Natural killer cell (primary cell): ENCODE measurements around the gene SPATC1L. TPM values are rescaled to one million over a fixed set of nuclear protein-coding genes. Genes with fewer than 3 reads are reported as not detected.
A peak's percentile ranks its signal among the peaks of the same experiment; 100 is the strongest.

ENCODE experiments used
- ATAC-seq, 3 donors: fragments of 150-1000 bp in 2 of 3; fragments of 200-7000 bp in 1 of 3; cut with Tn5 transposase; 1 replicate in 1 of 3; 2 replicates in 2 of 3; pipeline ENCODE4 v1.10.0; 2021; ENCODE audit warnings: mild to moderate bottlenecking in 2 of 3, moderate library complexity in 2 of 3
- DNase-seq, 2 donors: peaks; one replicate each; pipeline versions ENCODE4 v3.0.0 to v3.0.0-alpha.2; 2013 to 2021; ENCODE audit warnings: mixed read lengths in 1 of 2
- H3K27ac ChIP-seq: one replicate; pipeline ENCODE4 v1.5.1; 2013; ENCODE audit warnings: mild to moderate bottlenecking, low read length
- H3K27me3 ChIP-seq: one replicate; pipeline ENCODE4 v1.6.1; 2013; ENCODE audit warnings: low read length; ENCODE audit not compliant: control insufficient read depth, insufficient read depth
- H3K36me3 ChIP-seq: one replicate; pipeline ENCODE4 v1.6.1; 2013; ENCODE audit warnings: low read length; ENCODE audit not compliant: control insufficient read depth, insufficient read depth
- H3K4me1 ChIP-seq: one replicate; pipeline ENCODE4 v1.6.1; 2013; ENCODE audit warnings: low read length; ENCODE audit not compliant: control insufficient read depth, insufficient read depth
- H3K4me3 ChIP-seq: one replicate; pipeline ENCODE4 v1.5.1; 2013; ENCODE audit warnings: low read length
- H3K9me3 ChIP-seq: one replicate; pipeline ENCODE4 v1.6.1; 2013; ENCODE audit warnings: low read length; ENCODE audit not compliant: control insufficient read depth, insufficient read depth
- H3K27ac Mint-ChIP-seq, 2 donors: one replicate each; pipeline ENCODE4 v1.8.0; 2022; ENCODE audit warnings: mild to moderate bottlenecking in 2 of 2, mixed read lengths in 2 of 2, moderate library complexity in 1 of 2
- H3K27me3 Mint-ChIP-seq, 2 donors: one replicate each; pipeline ENCODE4 v1.8.0; 2022; ENCODE audit warnings: low read depth in 2 of 2, mixed read lengths in 2 of 2
- H3K36me3 Mint-ChIP-seq: one replicate; pipeline ENCODE4 v1.8.0; 2022; ENCODE audit warnings: mixed read lengths
- H3K4me1 Mint-ChIP-seq, 2 donors: one replicate each; pipeline ENCODE4 v1.8.0; 2022; ENCODE audit warnings: mixed read lengths in 2 of 2
- H3K4me3 Mint-ChIP-seq: one replicate; pipeline ENCODE4 v1.8.0; 2022; ENCODE audit warnings: mild to moderate bottlenecking, moderate library complexity, mixed read lengths
- H3K9me3 Mint-ChIP-seq, 2 donors: one replicate each; pipeline ENCODE4 v1.8.0; 2022; ENCODE audit warnings: mixed read lengths in 2 of 2
- WGBS: methylation state at CpG from one replicate; pipeline ENCODE4 v1.1.7; 2013; ENCODE audit warnings: missing lambda C conversion rate; ENCODE audit not compliant: insufficient coverage; 5-methylcytosine and 5-hydroxymethylcytosine counted together
- intact Hi-C: fragments of 100-400 bp; cut with micrococcal nuclease; formaldehyde crosslinking; loops from one replicate; pipeline ENCODE4 v1.14.2; 2022
- total RNA-seq, 4 donors: library from RNA; stranded (reverse); fragments of 120-200 nt in 1 of 4; gene quantifications; one replicate each; pipeline versions ENCODE4 v1.2.3 to v1.2.4, GENCODE V29; 2013 to 2022
- TF ChIP-seq, protein P1 (sequence below): fragments of 200-600 bp; IDR thresholded peaks from one replicate; pipeline ENCODE4 v1.8.0; 2022; ENCODE audit warnings: antibody characterized with exemption

SPATC1L gene
- total RNA-seq, 3 donors from 2014 or later (not counting 1 experiment from before 2014, with no cell fraction given), result 0.18 to 4.0 (median 2.7) TPM

DNA sequence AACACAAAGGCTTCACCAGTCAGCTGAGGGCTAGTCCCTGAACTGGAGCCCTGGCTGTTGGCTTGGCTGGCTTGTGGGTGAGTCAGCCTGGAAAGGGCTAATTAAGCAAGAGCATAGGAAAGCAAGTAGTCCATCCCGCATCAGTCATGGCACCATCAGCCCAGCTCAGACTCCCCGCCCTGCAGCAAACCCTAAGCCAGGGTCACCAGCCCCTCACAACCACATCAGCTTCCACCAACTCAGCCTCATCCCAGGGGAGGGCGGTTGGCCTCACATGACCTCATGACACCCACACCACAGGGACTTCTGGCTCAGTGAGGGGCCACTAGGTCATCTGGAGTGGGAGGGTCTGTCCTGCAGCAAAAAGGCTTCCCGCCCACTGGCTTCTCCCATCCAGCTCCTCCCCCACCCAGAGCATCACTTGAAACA is 7.0 kb upstream of the SPATC1L start:
- H3K36me3 Mint-ChIP-seq, result no peaks in the 10 kb centered on the region
- H3K4me3 ChIP-seq, result no peak overlapping the region
- no peaks in the 10 kb centered on the region for H3K4me1 ChIP-seq
- no peaks in the 10 kb centered on the region for H3K9me3 Mint-ChIP-seq
- ATAC-seq, result no peak
- intact Hi-C loops, result no loop called here
- WGBS, result 91% methylated on average over 4 of the region's 4 CpGs
- peaks cover 27% of the 10 kb centered on the region for H3K36me3 ChIP-seq
- H3K9me3 ChIP-seq, result no peaks in the 10 kb centered on the region
- H3K27me3 ChIP-seq, result no peaks in the 10 kb centered on the region
- no peak for DNase-seq
- H3K27ac Mint-ChIP-seq, result peak overlapping the region in 1 of 2 donors; percentile 18
- no peak overlapping the region for H3K27ac ChIP-seq
- H3K27me3 Mint-ChIP-seq, result no peaks in the 10 kb centered on the region
- no peaks in the 10 kb centered on the region for H3K4me1 Mint-ChIP-seq
- TF ChIP-seq, protein P1, sequence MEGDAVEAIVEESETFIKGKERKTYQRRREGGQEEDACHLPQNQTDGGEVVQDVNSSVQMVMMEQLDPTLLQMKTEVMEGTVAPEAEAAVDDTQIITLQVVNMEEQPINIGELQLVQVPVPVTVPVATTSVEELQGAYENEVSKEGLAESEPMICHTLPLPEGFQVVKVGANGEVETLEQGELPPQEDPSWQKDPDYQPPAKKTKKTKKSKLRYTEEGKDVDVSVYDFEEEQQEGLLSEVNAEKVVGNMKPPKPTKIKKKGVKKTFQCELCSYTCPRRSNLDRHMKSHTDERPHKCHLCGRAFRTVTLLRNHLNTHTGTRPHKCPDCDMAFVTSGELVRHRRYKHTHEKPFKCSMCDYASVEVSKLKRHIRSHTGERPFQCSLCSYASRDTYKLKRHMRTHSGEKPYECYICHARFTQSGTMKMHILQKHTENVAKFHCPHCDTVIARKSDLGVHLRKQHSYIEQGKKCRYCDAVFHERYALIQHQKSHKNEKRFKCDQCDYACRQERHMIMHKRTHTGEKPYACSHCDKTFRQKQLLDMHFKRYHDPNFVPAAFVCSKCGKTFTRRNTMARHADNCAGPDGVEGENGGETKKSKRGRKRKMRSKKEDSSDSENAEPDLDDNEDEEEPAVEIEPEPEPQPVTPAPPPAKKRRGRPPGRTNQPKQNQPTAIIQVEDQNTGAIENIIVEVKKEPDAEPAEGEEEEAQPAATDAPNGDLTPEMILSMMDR, result no peak
- H3K4me3 Mint-ChIP-seq, result no peak overlapping the region

DNA sequence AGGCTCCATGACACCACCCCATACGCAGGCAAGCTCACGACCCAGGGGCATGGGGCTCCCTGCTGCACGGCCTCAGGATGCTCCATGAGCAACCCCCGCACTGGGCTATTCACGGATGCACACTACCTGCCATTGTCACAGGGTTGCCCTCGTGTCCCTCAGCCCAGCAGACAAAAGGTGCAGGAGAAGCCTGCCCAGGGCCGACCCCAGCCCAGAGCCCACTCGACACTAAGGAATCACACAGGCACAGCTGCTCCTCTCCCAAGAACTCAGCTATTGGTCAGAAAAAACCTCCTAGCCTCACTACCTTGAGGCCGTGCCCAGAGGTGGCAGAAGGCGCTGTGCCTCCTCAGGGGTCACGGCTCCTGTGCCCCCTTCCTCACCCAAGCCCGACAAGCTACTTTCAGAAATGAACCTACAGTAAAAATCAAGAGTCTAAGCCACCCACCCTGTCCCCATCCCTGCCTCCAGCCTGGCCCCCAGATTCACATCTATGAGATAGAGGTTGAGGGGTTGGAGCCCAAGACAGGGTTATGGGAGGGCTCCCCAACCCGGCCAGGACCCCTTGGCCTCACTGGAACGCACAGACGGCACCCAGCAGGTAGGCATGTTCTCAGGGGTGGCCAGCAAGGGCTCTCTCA is 6.4 kb upstream of the SPATC1L start:
- Mint-ChIP-seq H3K9me3 (no peaks in the 10 kb centered on the region), H3K36me3 (no peaks in the 10 kb centered on the region), H3K4me1 (no peaks in the 10 kb centered on the region), H3K4me3 (no peak overlapping the region), H3K27me3 (no peaks in the 10 kb centered on the region), H3K27ac (peak overlapping the region in 1 of 2 donors; percentile 18)
- ATAC-seq (no peak), DNase-seq (no peak)
- intact Hi-C loops, result no loop called here
- H3K4me1 ChIP-seq, result no peaks in the 10 kb centered on the region
- no peaks in the 10 kb centered on the region for H3K27me3 ChIP-seq
- no peaks in the 10 kb centered on the region for H3K9me3 ChIP-seq
- H3K4me3 ChIP-seq, result no peak overlapping the region
- TF ChIP-seq, protein P1, result no peak
- H3K36me3 ChIP-seq, result peaks cover 21% of the 10 kb centered on the region
- 94% methylated on average over 15 of the region's 15 CpGs for WGBS
- no peak overlapping the region for H3K27ac ChIP-seq

DNA sequence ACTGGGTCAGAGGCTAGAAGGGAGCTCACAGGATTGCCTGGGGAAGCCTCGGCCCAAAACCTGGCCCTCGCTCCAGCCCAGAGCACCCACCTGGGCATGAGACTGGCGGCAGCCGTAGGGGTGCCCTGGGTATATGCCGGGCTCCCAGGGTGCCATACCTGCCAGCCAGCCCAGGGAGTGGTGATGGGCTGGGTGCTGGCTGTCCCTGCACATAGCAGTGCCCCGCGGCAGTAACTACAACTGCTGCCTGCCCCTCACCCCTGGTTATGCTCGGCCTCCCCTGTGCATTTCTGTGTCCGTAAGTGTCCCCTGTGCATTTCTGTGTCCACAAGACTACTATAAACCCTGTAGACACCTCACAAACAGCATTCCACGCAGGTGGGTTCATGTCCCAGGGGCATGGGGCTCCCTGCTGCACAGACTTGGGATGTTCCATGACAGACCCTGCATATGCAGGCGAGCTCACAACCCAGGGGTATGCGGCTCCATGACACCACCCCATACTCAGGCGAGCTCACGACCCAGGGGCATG is 5.8 kb upstream of the SPATC1L start:
- no peaks in the 10 kb centered on the region for H3K27me3 Mint-ChIP-seq
- TF ChIP-seq, protein P1, result no peak
- Histone ChIP-seq H3K9me3 (no peaks in the 10 kb centered on the region), H3K4me1 (peaks cover 3% of the 10 kb centered on the region), H3K4me3 (no peak overlapping the region), H3K27ac (no peak overlapping the region), H3K27me3 (no peaks in the 10 kb centered on the region), H3K36me3 (peaks cover 15% of the 10 kb centered on the region)
- no peak overlapping the region for H3K27ac Mint-ChIP-seq
- H3K9me3 Mint-ChIP-seq, result no peaks in the 10 kb centered on the region
- WGBS, result 96% methylated on average over 14 of the region's 14 CpGs
- intact Hi-C loops, result no loop called here
- ATAC-seq, result no peak
- no peak overlapping the region for H3K4me3 Mint-ChIP-seq
- no peak for DNase-seq
- no peaks in the 10 kb centered on the region for H3K36me3 Mint-ChIP-seq
- no peaks in the 10 kb centered on the region for H3K4me1 Mint-ChIP-seq
